AG08395 (cell line): ENCODE data around the gene C22orf15.

Experiments used
- DNase-seq: peaks from one replicate; pipeline ENCODE4 v3.0.0; 2012; ENCODE audit warnings: mixed read lengths, low spot score

C22orf15 gene

GRCh38 chr22:23750714-23751440 is 11.9 kb upstream of the C22orf15 start, which contains the start of gene ZNF70:
ZNF70 (minus strand) TSS chr22:23751112; CDS start chr22:23745140, 5,972 bp downstream.
- DNase-seq: peak; percentile 89

DNA sequence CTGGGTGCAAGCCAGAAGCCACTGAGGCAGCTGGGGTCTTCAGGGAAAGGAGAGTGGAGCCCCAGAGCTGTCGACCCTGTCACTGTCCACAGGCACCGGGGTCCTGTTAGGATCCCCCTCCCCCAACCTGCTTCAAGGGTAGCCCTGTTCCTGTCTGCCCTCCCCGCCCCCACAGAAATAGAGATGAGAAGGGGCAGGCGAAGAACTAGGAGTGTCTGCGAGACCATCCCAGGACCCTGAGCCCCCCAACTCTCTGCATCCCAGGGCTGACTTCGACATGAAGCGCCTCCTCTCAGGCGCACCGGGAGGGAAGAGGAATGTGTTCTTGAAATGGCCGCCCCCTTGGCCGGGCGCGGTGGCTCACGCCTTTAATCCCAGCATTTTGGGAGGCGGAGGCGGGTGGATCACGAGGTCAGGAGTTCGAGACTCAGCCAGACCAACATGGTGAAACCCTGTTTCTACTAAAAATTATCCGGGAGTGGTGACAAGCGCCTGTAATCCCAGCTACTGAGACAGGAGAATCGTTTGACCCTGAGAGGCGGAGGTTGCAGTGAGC is 11.3 kb upstream of the C22orf15 start:
- DNase-seq: peak; percentile 29

DNA sequence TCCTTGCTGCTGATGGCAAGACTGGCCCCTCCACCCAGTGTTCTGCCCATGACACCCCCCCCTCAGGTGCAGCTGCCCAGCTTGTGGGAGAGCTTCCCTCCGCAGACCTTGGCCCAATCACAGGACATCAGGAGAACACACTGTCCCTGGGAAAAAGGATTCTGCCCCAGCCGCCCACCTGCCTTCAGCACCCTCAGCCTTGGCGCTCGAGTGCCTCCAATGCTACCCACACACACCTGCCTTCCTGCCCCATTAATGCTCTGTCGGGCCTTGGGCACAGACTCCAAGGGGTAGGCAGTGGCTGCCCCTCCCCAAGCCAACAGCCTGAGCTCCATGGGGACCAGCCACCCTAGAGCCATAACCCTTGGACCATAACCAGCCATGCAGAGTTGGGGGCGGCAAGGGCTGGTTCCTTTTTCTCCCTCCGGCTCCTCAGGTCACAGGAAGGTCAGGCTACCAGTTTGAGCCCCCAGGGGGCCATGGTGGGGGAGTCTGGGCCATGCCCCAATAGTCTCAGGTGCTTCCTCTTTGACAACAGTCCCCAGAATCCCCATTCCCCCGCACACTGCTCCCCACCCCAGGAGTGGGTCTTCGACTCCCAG is 10.6 kb upstream of the C22orf15 start:
- DNase-seq: no peak

GRCh38 chr22:23752750-23753149 is 10.0 kb upstream of the C22orf15 start:
- DNase-seq: no peak

DNA sequence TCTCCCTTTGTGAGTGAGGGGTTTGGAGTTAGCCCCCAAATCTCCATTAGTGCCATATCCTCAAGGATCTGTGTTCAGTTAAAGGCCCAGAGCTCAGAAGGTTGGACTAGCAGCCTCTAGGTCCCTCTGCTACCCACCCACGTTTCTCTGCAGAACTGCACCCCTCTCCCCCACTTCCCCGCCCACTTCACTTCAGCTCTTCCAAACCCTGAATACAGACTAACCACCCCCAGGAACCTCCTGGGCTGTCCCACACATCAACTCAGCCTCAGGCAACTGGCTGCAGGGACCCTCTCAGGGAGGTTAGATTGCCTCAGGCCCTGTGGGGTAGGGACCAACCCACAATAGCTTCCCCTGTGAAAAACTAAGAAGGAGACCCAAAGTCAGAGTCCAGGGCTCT is 9.4 kb upstream of the C22orf15 start:
- DNase-seq: no peak

GRCh38 chr22:23754220-23754919 is 8.4 kb upstream of the C22orf15 start, which contains the start of gene VPREB3:
VPREB3 (minus strand) TSS chr22:23754425; CDS start chr22:23754363, 62 bp downstream.
- no peak for DNase-seq

- DNase-seq: no peak
These were observed 7.7 kb upstream of the C22orf15 start for GRCh38 chr22:23754980-23755636.

- DNase-seq: no peak
These were observed 7.1 kb upstream of the C22orf15 start for GRCh38 chr22:23755711-23756110.

- DNase-seq: no peak
These were observed 5.9 kb upstream of the C22orf15 start for GRCh38 chr22:23756891-23757290.

DNA sequence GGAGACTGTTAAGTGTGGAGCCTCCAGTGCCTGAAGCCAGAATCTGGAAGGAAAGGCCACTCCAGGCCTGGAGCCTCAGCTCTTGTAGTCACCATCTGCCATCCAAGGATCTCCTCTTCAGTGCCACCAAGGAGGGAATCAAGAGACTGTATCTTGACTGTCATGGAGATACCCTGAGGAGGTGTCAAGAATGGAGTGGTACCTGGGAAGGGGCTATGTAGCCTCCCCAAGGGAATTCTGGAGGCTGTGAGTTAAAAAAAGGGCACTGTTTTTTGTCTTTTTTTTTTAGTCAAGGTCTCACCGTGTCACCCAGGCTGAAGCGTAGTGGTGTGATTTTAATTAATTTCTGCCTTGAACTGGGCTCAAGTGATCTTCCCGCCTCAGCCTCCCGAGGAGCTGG is 3.2 kb upstream of the C22orf15 start:
- DNase-seq: no peak

DNA sequence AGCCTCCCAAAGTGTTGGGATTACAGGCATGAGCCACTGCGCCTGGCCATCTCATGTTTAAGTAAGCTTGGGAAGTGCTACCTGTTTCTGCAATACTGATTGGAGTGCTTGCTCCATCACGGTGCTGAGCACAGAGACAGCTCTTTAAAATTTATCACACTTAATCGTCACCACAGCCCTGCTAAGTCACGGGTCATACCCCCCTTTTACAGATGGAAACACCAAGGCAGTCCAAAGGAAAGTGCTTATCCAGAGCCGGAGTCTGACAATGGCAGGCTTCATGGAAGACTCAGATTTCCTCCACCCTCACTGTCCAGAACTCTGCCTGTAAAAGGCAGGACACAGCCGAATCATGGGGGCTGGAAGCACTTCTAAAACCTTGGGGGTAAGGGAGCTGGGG is 2.7 kb upstream of the C22orf15 start:
- DNase-seq: no peak

- DNase-seq: no peak
These were observed 772 bp downstream of the C22orf15 start for GRCh38 chr22:23763579-23763945.

- no peak for DNase-seq
These were observed 1.2 kb downstream of the C22orf15 start for GRCh38 chr22:23763954-23764353.

GRCh38 chr22:23764899-23765881 is 2.4 kb downstream of the C22orf15 start:
- no peak for DNase-seq

- DNase-seq: no peak
These were observed 4.5 kb downstream of the C22orf15 start for GRCh38 chr22:23767303-23767672.

- DNase-seq: peak; percentile 85
These were observed 5.1 kb downstream of the C22orf15 start, which contains the start of gene CHCHD10 for GRCh38 chr22:23767673-23768548. CHCHD10 (minus strand) TSS chr22:23767972; CDS start chr22:23767874, 98 bp downstream.

DNA sequence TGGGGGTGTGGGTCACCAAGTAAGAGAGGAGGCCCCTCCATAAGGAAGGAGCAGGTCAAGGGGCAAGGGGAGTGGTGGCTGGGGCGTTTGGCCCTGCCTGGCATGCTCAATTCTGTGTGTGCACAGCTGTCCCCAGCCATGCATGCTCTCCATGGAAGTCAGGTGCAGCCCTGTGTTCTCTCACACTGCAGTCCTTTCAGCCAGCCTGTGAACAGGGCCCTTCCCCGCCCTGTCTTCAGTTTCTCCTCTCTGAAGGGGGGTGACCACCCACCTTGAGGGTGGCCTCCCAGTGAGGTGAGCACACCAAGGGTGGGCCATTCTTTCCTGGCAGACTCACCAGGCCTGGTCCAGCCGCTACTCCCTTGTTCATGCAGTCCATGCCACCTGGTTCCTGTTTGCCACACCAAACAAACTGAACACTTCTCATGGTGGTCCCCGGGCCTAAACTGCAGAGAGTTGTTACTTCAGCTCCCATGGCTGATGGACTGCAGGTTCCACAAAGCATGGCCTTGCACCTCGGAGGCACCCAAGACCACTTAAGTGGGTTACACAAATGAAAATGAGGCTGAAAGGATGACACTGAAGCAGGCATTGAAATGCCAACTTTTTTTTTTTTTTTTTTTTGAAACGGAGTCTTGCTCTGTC is 6.7 kb downstream of the C22orf15 start:
- DNase-seq: no peak

DNA sequence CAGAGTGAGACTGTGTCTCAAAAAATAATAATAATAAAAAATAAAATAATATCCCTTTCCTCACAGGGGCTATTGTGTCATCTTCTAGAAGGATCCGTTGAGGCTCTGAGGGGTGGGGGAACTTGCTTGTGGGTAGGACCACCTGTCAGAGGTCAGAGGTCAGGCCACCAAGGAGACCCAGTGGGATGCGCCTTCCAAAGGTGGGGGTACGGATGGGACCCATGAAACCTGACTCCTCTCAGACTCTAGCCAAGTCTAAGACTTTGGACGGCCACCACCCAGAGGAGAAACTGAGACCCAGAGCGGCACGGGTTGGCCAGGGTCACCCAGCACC is 9.5 kb downstream of the C22orf15 start:
- no peak for DNase-seq

- DNase-seq: peak; percentile 71
These were observed 10.1 kb downstream of the C22orf15 start, which contains the start of gene MMP11 for GRCh38 chr22:23772649-23773473. MMP11 (plus strand) TSS chr22:23772849; CDS start chr22:23772871, 22 bp downstream.
